ENCODE results near the gene TRAF5. TPM values are rescaled to one million over a fixed set of nuclear protein-coding genes. Genes with fewer than 3 reads are reported as not detected.

TRAF5 gene
- polyA plus RNA-seq (2013, experiment 1 of 2): 15.0 TPM
- 13.2 TPM for polyA plus RNA-seq (2013, experiment 2 of 2)

- 1% methylated on average over 91 of the region's 91 CpGs for WGBS
- no peak within 1 kb of the TSS for H3K27ac ChIP-seq (ENCODE audit: low read depth, low read length)
- peaks cover 9% of the 10 kb centered on the region for H3K27me3 ChIP-seq (ENCODE audit: insufficient read depth, low read length)
- H3K9ac ChIP-seq (ENCODE audit: low read depth, low read length): peak within 1 kb of the TSS; percentile 50
- H3K9me3 ChIP-seq (ENCODE audit: insufficient read depth, low read depth, low read length): no peaks in the 10 kb centered on the region
- H3K36me3 ChIP-seq (ENCODE audit: insufficient read depth, low read length): no peaks in the 10 kb centered on the region
- peak within 1 kb of the TSS; percentile 61 for H3K4me3 ChIP-seq (ENCODE audit: low read length)
- peaks cover 37% of the 10 kb centered on the region for H3K4me1 ChIP-seq (ENCODE audit: insufficient read depth, low read length)
Observed at GRCh38 chr1:211326528-211327345, at the start of gene TRAF5. TRAF5 (plus strand) TSS chr1:211326833; CDS start chr1:211353240, 26,407 bp downstream.

- H3K27me3 ChIP-seq (ENCODE audit: insufficient read depth, low read length): no peaks in the 10 kb centered on the region
- no peak overlapping the region for H3K27ac ChIP-seq (ENCODE audit: low read depth, low read length)
- WGBS: 75% methylated on average over 1 of the region's 1 CpG
- H3K9ac ChIP-seq (ENCODE audit: low read depth, low read length): no peak overlapping the region
- H3K9me3 ChIP-seq (ENCODE audit: insufficient read depth, low read depth, low read length): no peaks in the 10 kb centered on the region
- peaks cover 6% of the 10 kb centered on the region; the same call in 1 of the 2 replicates for H3K4me1 ChIP-seq (ENCODE audit: insufficient read depth, low read length)
- H3K36me3 ChIP-seq (ENCODE audit: insufficient read depth, low read length): peaks cover 92% of the 10 kb centered on the region
- H3K4me3 ChIP-seq (ENCODE audit: low read length): no peak overlapping the region
Observed at GRCh38 chr1:211279340-211279739, 47.3 kb upstream of the TRAF5 start.

- Histone ChIP-seq H3K9ac (ENCODE audit: low read depth, low read length) (no peak overlapping the region; the same call in 1 of the 2 replicates), H3K4me3 (ENCODE audit: low read length) (no peak overlapping the region), H3K27me3 (ENCODE audit: insufficient read depth, low read length) (no peaks in the 10 kb centered on the region), H3K4me1 (ENCODE audit: insufficient read depth, low read length) (peaks cover 6% of the 10 kb centered on the region; the same call in 1 of the 2 replicates), H3K36me3 (ENCODE audit: insufficient read depth, low read length) (peaks cover 92% of the 10 kb centered on the region), H3K9me3 (ENCODE audit: insufficient read depth, low read depth, low read length) (no peaks in the 10 kb centered on the region), H3K27ac (ENCODE audit: low read depth, low read length) (peak overlapping the region; percentile 25; the same call in 1 of the 2 replicates)
- 89% methylated on average over 4 of the region's 4 CpGs for WGBS
Observed at GRCh38 chr1:211280910-211281309, 45.7 kb upstream of the TRAF5 start.

- WGBS: 93% methylated on average over 5 of the region's 6 CpGs
- H3K27ac ChIP-seq (ENCODE audit: low read depth, low read length): peak overlapping the region; percentile 25; the same call in 1 of the 2 replicates
- H3K4me1 ChIP-seq (ENCODE audit: insufficient read depth, low read length): peaks cover 6% of the 10 kb centered on the region; the same call in 1 of the 2 replicates
- no peak overlapping the region; the same call in 1 of the 2 replicates for H3K9ac ChIP-seq (ENCODE audit: low read depth, low read length)
- no peaks in the 10 kb centered on the region for H3K9me3 ChIP-seq (ENCODE audit: insufficient read depth, low read depth, low read length)
- peaks cover 91% of the 10 kb centered on the region for H3K36me3 ChIP-seq (ENCODE audit: insufficient read depth, low read length)
- H3K4me3 ChIP-seq (ENCODE audit: low read length): no peak overlapping the region
- no peaks in the 10 kb centered on the region for H3K27me3 ChIP-seq (ENCODE audit: insufficient read depth, low read length)
Observed at GRCh38 chr1:211281320-211282022, 45.2 kb upstream of the TRAF5 start.

- no peak overlapping the region for H3K9ac ChIP-seq (ENCODE audit: low read depth, low read length)
- H3K4me3 ChIP-seq (ENCODE audit: low read length): no peak overlapping the region
- peaks cover 92% of the 10 kb centered on the region for H3K36me3 ChIP-seq (ENCODE audit: insufficient read depth, low read length)
- H3K27ac ChIP-seq (ENCODE audit: low read depth, low read length): no peak overlapping the region
- H3K27me3 ChIP-seq (ENCODE audit: insufficient read depth, low read length): no peaks in the 10 kb centered on the region
- H3K9me3 ChIP-seq (ENCODE audit: insufficient read depth, low read depth, low read length): no peaks in the 10 kb centered on the region
- peaks cover 6% of the 10 kb centered on the region; the same call in 1 of the 2 replicates for H3K4me1 ChIP-seq (ENCODE audit: insufficient read depth, low read length)
Observed at GRCh38 chr1:211282023-211282373, 44.6 kb upstream of the TRAF5 start.

- Histone ChIP-seq H3K9me3 (ENCODE audit: insufficient read depth, low read depth, low read length) (no peaks in the 10 kb centered on the region), H3K27me3 (ENCODE audit: insufficient read depth, low read length) (no peaks in the 10 kb centered on the region), H3K4me1 (ENCODE audit: insufficient read depth, low read length) (peaks cover 6% of the 10 kb centered on the region; the same call in 1 of the 2 replicates), H3K9ac (ENCODE audit: low read depth, low read length) (no peak overlapping the region), H3K27ac (ENCODE audit: low read depth, low read length) (no peak overlapping the region), H3K36me3 (ENCODE audit: insufficient read depth, low read length) (peaks cover 90% of the 10 kb centered on the region), H3K4me3 (ENCODE audit: low read length) (no peak overlapping the region)
- WGBS: 96% methylated on average over 4 of the region's 4 CpGs
Observed at GRCh38 chr1:211285196-211285595, 41.4 kb upstream of the TRAF5 start.

- H3K36me3 ChIP-seq (ENCODE audit: insufficient read depth, low read length): peaks cover 92% of the 10 kb centered on the region
Observed at GRCh38 chr1:211287218-211287617, 39.4 kb upstream of the TRAF5 start.

GRCh38 chr1:211292411-211292810 is 34.2 kb upstream of the TRAF5 start:
- 93% methylated on average over 2 of the region's 2 CpGs for WGBS
- Histone ChIP-seq H3K36me3 (ENCODE audit: insufficient read depth, low read length) (peaks cover 92% of the 10 kb centered on the region), H3K27ac (ENCODE audit: low read depth, low read length) (no peak overlapping the region), H3K4me1 (ENCODE audit: insufficient read depth, low read length) (no peaks in the 10 kb centered on the region), H3K4me3 (ENCODE audit: low read length) (no peak overlapping the region), H3K27me3 (ENCODE audit: insufficient read depth, low read length) (no peaks in the 10 kb centered on the region), H3K9me3 (ENCODE audit: insufficient read depth, low read depth, low read length) (no peaks in the 10 kb centered on the region), H3K9ac (ENCODE audit: low read depth, low read length) (no peak overlapping the region)

More at GRCh38 chr1:211287218-211287617, 39.4 kb upstream of the TRAF5 start:
- Histone ChIP-seq H3K9me3 (ENCODE audit: insufficient read depth, low read depth, low read length) (no peaks in the 10 kb centered on the region), H3K4me1 (ENCODE audit: insufficient read depth, low read length) (no peaks in the 10 kb centered on the region), H3K9ac (ENCODE audit: low read depth, low read length) (no peak overlapping the region), H3K4me3 (ENCODE audit: low read length) (no peak overlapping the region), H3K27me3 (ENCODE audit: insufficient read depth, low read length) (no peaks in the 10 kb centered on the region), H3K27ac (ENCODE audit: low read depth, low read length) (no peak overlapping the region)
- WGBS: 91% methylated on average over 3 of the region's 3 CpGs

- Histone ChIP-seq H3K36me3 (ENCODE audit: insufficient read depth, low read length) (peaks cover 85% of the 10 kb centered on the region), H3K27me3 (ENCODE audit: insufficient read depth, low read length) (no peaks in the 10 kb centered on the region), H3K4me3 (ENCODE audit: low read length) (no peak overlapping the region), H3K4me1 (ENCODE audit: insufficient read depth, low read length) (no peaks in the 10 kb centered on the region; the same call in 1 of the 2 replicates), H3K27ac (ENCODE audit: low read depth, low read length) (no peak overlapping the region), H3K9me3 (ENCODE audit: insufficient read depth, low read depth, low read length) (no peaks in the 10 kb centered on the region), H3K9ac (ENCODE audit: low read depth, low read length) (no peak overlapping the region)
Observed at GRCh38 chr1:211296396-211296795, 30.2 kb upstream of the TRAF5 start.

- Histone ChIP-seq H3K4me1 (ENCODE audit: insufficient read depth, low read length) (peaks cover 4% of the 10 kb centered on the region; the same call in 1 of the 2 replicates), H3K9me3 (ENCODE audit: insufficient read depth, low read depth, low read length) (no peaks in the 10 kb centered on the region), H3K9ac (ENCODE audit: low read depth, low read length) (no peak overlapping the region), H3K36me3 (ENCODE audit: insufficient read depth, low read length) (peaks cover 50% of the 10 kb centered on the region), H3K27ac (ENCODE audit: low read depth, low read length) (no peak overlapping the region), H3K4me3 (ENCODE audit: low read length) (no peak overlapping the region), H3K27me3 (ENCODE audit: insufficient read depth, low read length) (no peaks in the 10 kb centered on the region)
- 94% methylated on average over 3 of the region's 3 CpGs for WGBS
Observed at GRCh38 chr1:211305044-211305443, 21.6 kb upstream of the TRAF5 start.

GRCh38 chr1:211309617-211310016 is 17.0 kb upstream of the TRAF5 start:
- H3K4me1 ChIP-seq (ENCODE audit: insufficient read depth, low read length): peaks cover 3% of the 10 kb centered on the region; the same call in 1 of the 2 replicates
- no peaks in the 10 kb centered on the region for H3K27me3 ChIP-seq (ENCODE audit: insufficient read depth, low read length)
- H3K9ac ChIP-seq (ENCODE audit: low read depth, low read length): no peak overlapping the region
- no peaks in the 10 kb centered on the region for H3K9me3 ChIP-seq (ENCODE audit: insufficient read depth, low read depth, low read length)
- H3K4me3 ChIP-seq (ENCODE audit: low read length): no peak overlapping the region
- peaks cover 48% of the 10 kb centered on the region for H3K36me3 ChIP-seq (ENCODE audit: insufficient read depth, low read length)
- H3K27ac ChIP-seq (ENCODE audit: low read depth, low read length): no peak overlapping the region
- WGBS: 69% methylated on average over 3 of the region's 3 CpGs

Data from HUES64 (cell line).